Effector memory CD4-positive, alpha-beta T cell (primary cell): Measurements from ENCODE around the gene SPRR5.

Source experiments
- DNase-seq, 3 donors: peaks; one replicate each; pipeline ENCODE4 v3.0.0-alpha.2; 2020
- H3K27ac ChIP-seq: 2 replicates; pipeline ENCODE4 v1.7.0; 2013; ENCODE audit warnings: mild to moderate bottlenecking, low read length, moderate library complexity; ENCODE audit not compliant: insufficient read depth, poor library complexity, severe bottlenecking
- H3K27me3 ChIP-seq: replicated peaks from 2 replicates; pipeline ENCODE4 v1.7.0; 2013; ENCODE audit warnings: mild to moderate bottlenecking, low read length; ENCODE audit not compliant: insufficient read depth, control insufficient read depth, poor library complexity, severe bottlenecking
- H3K36me3 ChIP-seq: 2 replicates; pipeline ENCODE4 v1.7.0; 2013; ENCODE audit warnings: mild to moderate bottlenecking, low read length, moderate library complexity; ENCODE audit not compliant: control insufficient read depth, insufficient read depth
- H3K4me1 ChIP-seq: 2 replicates; pipeline ENCODE4 v1.7.0; 2013; ENCODE audit warnings: low read length, mild to moderate bottlenecking; ENCODE audit not compliant: control insufficient read depth, insufficient read depth, poor library complexity, severe bottlenecking
- H3K4me3 ChIP-seq: 2 replicates; pipeline ENCODE4 v1.7.0; 2013; ENCODE audit warnings: low read length, low read depth, mild to moderate bottlenecking; ENCODE audit not compliant: insufficient read depth, poor library complexity, severe bottlenecking
- H3K9me3 ChIP-seq: 2 replicates; pipeline ENCODE4 v1.7.0; 2013; ENCODE audit warnings: mild to moderate bottlenecking, low read length, moderate library complexity; ENCODE audit not compliant: control insufficient read depth

SPRR5 gene

GRCh38 chr1:152941037-152941711 is 5.8 kb upstream of the SPRR5 start:
- DNase-seq = no peak
- no peaks in the 10 kb centered on the region for H3K4me1 ChIP-seq
- no peak overlapping the region for H3K27ac ChIP-seq
- no peaks in the 10 kb centered on the region for H3K36me3 ChIP-seq
- H3K9me3 ChIP-seq = no peaks in the 10 kb centered on the region
- no peak overlapping the region for H3K4me3 ChIP-seq
- no peaks in the 10 kb centered on the region for H3K27me3 ChIP-seq

DNA sequence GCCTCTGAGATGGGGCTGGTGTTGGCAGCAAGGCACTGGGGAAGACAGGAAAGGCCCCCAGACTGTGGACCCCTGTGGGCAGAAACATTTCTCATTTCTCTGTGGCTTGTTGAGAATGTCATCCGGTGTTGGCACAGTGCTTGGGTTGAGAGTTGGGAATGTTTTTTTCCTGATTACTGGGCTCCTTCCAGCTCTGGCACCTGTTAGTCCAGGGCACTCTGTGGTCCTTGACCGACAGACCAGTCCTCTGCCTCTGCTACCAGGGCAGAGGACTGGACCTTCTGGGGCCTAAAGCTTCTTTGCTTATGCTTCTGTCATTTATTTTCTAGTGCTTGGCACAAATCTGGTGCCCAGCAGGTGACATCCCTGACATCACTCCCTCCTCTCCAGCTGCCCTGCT is 4.8 kb upstream of the SPRR5 start:
- no peaks in the 10 kb centered on the region for H3K36me3 ChIP-seq
- H3K27ac ChIP-seq = no peak overlapping the region
- H3K4me1 ChIP-seq = no peaks in the 10 kb centered on the region
- H3K4me3 ChIP-seq = no peak overlapping the region
- peaks cover 1% of the 10 kb centered on the region for H3K27me3 ChIP-seq
- DNase-seq = no peak
- no peaks in the 10 kb centered on the region for H3K9me3 ChIP-seq

DNA sequence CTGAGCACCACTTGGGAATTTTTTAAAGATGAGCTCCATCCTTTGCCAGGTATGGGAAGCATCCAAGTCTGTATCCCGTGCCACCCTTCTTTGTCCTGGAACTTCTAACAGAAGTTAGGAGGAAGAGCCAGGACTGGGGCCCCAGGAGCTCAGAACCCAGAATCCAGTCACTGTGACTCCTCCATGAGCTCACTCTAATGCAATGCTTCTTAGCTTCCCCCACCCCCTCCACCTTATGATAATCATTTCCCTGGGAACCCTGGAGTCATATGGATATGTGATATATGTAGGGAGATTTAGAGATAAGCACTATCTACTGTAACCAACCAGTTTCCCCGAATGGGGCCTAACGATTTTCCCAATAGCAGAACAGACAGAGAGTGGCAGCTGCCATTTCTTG is 758 bp upstream of the SPRR5 start:
- DNase-seq = no peak
- H3K27ac ChIP-seq = no peak overlapping the region
- H3K36me3 ChIP-seq = no peaks in the 10 kb centered on the region
- no peaks in the 10 kb centered on the region for H3K9me3 ChIP-seq
- no peak overlapping the region for H3K4me3 ChIP-seq
- H3K27me3 ChIP-seq = peaks cover 3% of the 10 kb centered on the region
- no peaks in the 10 kb centered on the region for H3K4me1 ChIP-seq

DNA sequence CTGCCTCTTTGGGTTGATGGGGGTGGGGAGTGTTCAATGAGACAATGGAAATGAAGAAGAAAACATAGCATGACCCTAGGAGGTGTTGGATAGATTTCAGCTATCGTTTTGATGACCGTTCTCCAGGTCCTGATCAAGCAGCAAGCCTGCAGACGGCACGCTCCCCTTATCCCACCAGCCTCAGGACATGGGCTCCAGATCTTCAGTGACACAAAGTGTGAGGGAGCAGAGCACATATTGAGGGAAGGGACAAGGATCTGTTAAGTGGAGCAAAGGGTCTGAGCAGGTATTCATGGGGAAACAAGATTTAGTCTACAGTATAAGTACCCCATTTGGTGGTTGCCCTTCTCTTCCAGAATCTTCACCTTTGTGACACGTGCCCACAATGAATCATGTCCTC is 4.7 kb downstream of the SPRR5 start:
- H3K4me1 ChIP-seq = no peaks in the 10 kb centered on the region
- no peak overlapping the region for H3K27ac ChIP-seq
- H3K4me3 ChIP-seq = no peak overlapping the region
- no peaks in the 10 kb centered on the region for H3K9me3 ChIP-seq
- H3K27me3 ChIP-seq = peaks cover 3% of the 10 kb centered on the region
- H3K36me3 ChIP-seq = no peaks in the 10 kb centered on the region
- no peak for DNase-seq

GRCh38 chr1:152953761-152954160 is 6.8 kb downstream of the SPRR5 start:
- no peaks in the 10 kb centered on the region for H3K36me3 ChIP-seq
- no peaks in the 10 kb centered on the region for H3K27me3 ChIP-seq
- no peak overlapping the region for H3K4me3 ChIP-seq
- H3K4me1 ChIP-seq = no peaks in the 10 kb centered on the region
- H3K9me3 ChIP-seq = no peaks in the 10 kb centered on the region
- no peak for DNase-seq
- no peak overlapping the region for H3K27ac ChIP-seq

GRCh38 chr1:152954436-152954835 is 7.4 kb downstream of the SPRR5 start:
- H3K4me3 ChIP-seq = no peak overlapping the region
- no peaks in the 10 kb centered on the region for H3K36me3 ChIP-seq
- no peaks in the 10 kb centered on the region for H3K27me3 ChIP-seq
- no peak for DNase-seq
- no peaks in the 10 kb centered on the region for H3K4me1 ChIP-seq
- H3K9me3 ChIP-seq = no peaks in the 10 kb centered on the region
- no peak overlapping the region for H3K27ac ChIP-seq

DNA sequence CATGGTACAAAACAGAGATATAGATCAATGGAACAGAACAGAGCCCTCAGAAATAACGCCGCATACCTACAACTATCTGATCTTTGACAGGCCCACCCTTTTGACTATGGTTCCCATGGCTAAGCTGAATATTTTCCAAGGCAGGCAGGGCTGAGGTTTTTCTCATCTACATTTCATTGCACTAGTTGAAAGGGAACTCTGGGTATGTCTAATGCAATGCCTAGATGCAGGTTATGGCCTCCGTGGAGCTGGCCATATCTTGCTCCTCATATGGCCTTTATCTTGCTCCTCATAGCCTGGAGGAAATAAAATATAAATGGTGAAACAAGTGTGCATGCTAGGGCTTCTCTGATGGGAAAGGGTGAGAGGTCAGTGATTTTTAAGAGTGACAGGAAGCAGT is 10.6 kb downstream of the SPRR5 start:
- DNase-seq = no peak
- Histone ChIP-seq H3K4me3 (no peak overlapping the region), H3K27me3 (no peaks in the 10 kb centered on the region), H3K36me3 (no peaks in the 10 kb centered on the region), H3K27ac (no peak overlapping the region), H3K4me1 (no peaks in the 10 kb centered on the region), H3K9me3 (no peaks in the 10 kb centered on the region)

DNA sequence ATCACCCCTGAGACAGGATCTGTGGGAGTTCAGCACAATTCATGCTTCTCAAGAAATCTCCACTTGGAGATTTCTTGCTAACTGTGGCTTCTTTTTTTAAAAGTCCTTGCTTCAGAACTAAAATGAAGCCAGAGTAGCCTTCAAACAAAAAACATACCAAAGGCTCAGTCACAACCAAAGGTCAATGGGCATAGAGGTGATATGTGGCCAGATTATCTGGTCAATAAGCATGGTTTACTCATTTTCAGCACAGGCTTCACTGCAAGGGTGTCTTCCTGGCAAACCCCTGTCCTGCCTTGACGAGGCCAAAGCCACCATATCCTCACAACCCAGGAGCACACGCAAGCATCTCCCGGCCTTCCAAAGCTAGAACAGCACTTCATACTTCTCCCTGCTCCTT is 12.3 kb downstream of the SPRR5 start:
- Histone ChIP-seq H3K4me3 (no peak overlapping the region), H3K27me3 (no peaks in the 10 kb centered on the region), H3K36me3 (no peaks in the 10 kb centered on the region), H3K4me1 (no peaks in the 10 kb centered on the region), H3K27ac (no peak overlapping the region), H3K9me3 (no peaks in the 10 kb centered on the region)
- no peak for DNase-seq

DNA sequence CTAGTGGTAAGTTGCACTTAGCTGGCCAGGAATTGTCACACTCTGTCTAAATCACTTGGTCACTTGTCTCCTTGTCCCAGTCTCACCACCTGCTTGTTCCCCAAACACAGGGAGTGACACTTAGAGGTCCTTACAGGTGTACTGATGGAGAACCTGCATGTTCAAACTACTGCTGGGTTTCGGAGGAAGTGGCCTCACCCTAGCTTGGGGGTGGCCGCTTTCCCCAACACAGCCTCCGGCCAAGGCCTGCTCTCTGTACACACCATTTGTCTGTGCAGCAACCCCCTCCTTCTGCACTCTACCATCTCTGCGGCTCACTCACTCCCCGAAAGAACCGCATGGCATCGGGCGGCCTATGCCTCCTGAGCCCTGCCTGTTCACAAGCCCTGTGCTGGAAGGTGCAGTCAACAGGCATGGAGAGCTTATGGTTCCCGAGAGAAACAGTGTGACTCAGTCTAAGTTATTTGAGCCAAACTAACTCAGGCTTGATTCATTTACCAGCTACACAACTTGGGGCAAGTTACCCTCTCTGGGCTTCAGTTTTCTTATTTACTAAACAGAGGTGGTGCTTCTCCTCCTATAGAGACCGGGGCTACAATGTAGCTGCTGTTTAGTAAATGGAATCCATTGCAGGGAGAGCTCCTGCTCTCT is 12.9 kb downstream of the SPRR5 start:
- DNase-seq = no peak
- Histone ChIP-seq H3K4me3 (no peak overlapping the region), H3K9me3 (no peaks in the 10 kb centered on the region), H3K27me3 (no peaks in the 10 kb centered on the region), H3K36me3 (no peaks in the 10 kb centered on the region), H3K27ac (no peak overlapping the region), H3K4me1 (no peaks in the 10 kb centered on the region)

GRCh38 chr1:152960452-152961044 is 13.5 kb downstream of the SPRR5 start:
- H3K27me3 ChIP-seq = no peaks in the 10 kb centered on the region
- no peak for DNase-seq
- H3K4me3 ChIP-seq = no peak overlapping the region
- no peaks in the 10 kb centered on the region for H3K36me3 ChIP-seq
- no peaks in the 10 kb centered on the region for H3K9me3 ChIP-seq
- H3K27ac ChIP-seq = no peak overlapping the region
- no peaks in the 10 kb centered on the region for H3K4me1 ChIP-seq
